ENCODE results near the gene PLEKHG4. TPM values are rescaled to one million over a fixed set of nuclear protein-coding genes. Genes with fewer than 3 reads are reported as not detected.

The PLEKHG4 gene
- 10 to 100 TPM in 2 of 3 donors, 1 to 10 TPM in 1; 8.0 to 15.4 (median 10.5) TPM for total RNA-seq
- long read RNA-seq, donor 1, partial matches to known transcripts: 4 of 7 reads
- long read RNA-seq, donor 1, other reads (novel, unspliced or antisense): 3 of 7 reads
- long read RNA-seq, donor 2: 0 reads

DNA sequence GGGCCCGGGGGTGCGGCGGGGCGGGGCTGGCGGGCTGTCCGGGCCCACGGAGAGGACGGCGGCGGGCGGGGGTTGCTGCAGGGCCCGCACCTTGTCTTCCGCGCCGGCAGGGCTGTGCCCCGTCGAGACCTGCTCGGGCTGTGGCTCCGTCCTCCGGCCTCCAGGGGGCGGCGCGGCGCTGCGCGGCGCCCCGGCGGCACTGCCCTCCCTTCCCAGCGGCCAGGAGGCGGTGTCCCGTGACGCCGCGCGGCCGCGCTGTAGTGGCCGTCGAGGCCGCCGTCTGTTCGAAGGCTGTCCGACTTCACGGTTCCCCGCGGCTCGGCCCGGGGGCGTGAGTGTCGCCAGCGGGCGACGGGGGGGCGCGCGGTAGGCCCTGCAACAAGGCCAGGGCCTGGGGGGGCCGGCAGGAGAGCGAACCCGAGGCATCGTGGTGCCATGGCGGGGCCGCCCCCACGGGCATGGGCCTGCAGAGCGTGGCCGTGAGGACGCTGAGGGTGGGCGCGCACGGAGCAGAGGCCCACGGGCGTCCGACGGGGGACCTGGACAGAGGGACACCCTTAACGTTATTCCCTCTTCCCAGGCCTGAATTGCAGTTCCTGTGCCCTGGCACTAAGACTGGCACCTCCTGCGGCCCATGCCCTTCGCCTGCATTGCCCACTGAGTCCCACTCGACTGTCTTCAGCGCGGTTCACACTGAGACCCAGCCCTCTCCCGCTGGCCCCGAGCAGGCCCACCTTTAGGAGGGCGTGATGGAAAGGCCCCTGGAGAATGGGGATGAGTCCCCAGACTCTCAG lies at the start of gene PLEKHG4:
TSS of gene PLEKHG4 (plus strand) at position 237 of the 794 bp plus-strand sequence. CDS start at position 750, 513 bp downstream.
- peak; percentile 74 for TF ChIP-seq CTCF (IDR thresholded peaks at IDR 0.05)
- intact Hi-C loops (cut with DNase I, micrococcal nuclease): no loop called here

DNA sequence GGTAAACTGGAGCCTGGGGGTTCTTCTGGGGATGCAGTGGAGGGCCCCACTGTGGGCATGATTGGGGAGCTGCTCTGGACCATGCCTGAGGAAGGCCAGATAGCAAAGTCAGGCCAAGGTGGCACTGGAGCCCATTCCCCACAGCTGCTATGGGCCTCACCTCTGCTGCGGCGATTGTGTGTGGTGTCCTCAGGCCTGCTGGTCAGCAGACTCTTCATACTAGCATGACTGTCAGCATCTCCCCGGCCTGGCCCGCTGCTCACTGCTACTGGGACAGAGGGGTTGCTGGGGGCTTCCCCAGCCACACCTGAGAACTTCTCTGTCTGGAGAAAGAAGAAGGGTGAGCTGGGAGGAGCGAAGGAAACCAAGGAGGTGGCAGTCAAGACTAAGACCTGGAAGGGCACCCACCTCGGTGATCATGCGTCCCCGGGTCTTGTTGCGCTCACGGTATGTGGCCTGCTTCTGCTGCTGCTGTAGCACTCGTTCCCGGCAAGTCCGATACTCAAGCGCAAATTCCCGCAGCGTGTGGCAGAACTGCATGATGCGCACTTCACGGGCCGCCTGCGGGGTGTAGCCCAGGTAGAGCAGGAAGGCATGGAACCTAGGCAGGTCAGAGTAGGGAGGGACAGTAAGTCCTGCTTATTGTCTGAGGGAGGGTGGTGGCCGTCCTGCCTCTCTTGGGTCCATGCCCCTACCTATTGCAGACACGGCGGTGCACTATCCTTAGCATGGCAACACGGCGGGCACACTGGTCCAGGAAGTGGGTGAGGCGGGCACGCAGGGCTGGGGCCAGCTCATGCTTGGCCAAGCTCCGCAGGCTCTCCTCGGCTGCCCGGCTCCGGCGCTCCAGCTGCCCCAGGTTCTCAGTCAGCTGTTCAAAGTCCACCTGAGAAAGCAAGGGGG lies 49.2 kb upstream of the PLEKHG4 start:
- ATAC-seq (no peak), DNase-seq (peak in 2 of 3 donors; percentile 34 to 51)
- Histone ChIP-seq H3K4me1 (ENCODE audit: low read depth) (peaks cover 8% of the 10 kb centered on the region), H3K4me3 (no peak overlapping the region), H3K9me3 (no peaks in the 10 kb centered on the region), H3K36me3 (ENCODE audit: low read depth) (peaks cover 4% of the 10 kb centered on the region)
- intact Hi-C loops (cut with DNase I, micrococcal nuclease): no loop called here
- no peak for TF ChIP-seq CTCF (IDR thresholded peaks at IDR 0.05)

More for the DNA sequence above, at the start of gene PLEKHG4:
- ATAC-seq: peak; percentile 97
- Histone ChIP-seq H3K36me3 (ENCODE audit: low read depth) (no peaks in the 10 kb centered on the region), H3K9me3 (no peaks in the 10 kb centered on the region), H3K4me1 (ENCODE audit: low read depth) (peaks cover 5% of the 10 kb centered on the region), H3K4me3 (peak within 1 kb of the TSS; percentile 67)
- DNase-seq: peak; percentile 82 to 89 (median 85)

DNA sequence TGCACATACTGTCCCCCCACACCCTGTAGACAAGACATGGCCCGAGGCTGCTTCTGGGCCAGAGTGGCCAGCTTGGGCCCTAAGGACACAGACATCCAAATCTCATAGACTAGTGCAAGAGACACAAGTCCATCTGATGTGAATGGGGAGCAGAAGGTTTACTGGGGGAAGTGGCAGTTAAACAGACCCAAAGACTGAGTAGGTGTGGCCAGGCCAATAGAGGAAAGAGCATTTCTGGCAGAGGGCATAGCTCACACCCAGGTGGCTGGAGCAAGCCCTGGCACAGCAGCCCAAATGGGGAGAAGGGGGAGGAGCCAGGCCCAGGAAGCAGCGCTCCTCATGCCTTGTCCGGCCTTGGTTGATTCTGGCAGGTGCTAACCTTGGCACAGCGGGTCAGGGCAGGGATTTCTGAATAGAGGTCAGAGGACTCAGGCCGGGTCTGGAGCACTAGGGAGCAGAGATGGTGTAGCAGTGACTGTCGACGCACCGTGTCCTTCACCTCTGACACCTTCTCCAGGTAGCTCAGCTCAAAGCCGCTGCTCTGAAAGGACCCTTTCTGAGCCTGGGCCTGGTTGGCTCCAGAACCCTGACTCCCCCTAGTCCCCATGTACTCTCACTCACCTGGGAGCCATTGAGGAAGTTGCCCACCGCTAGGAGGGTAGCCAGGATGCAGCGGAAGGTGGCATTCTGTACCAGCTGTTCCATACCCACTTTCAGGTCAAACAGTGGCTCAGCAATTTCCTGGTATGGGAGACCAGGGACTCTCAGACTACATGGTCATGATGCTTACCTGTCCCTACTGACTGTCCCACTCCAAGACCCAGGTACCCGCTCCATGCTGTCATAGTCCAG lies 48.3 kb upstream of the PLEKHG4 start:
- Histone ChIP-seq H3K36me3 (ENCODE audit: low read depth) (peaks cover 4% of the 10 kb centered on the region), H3K4me1 (ENCODE audit: low read depth) (peaks cover 8% of the 10 kb centered on the region), H3K4me3 (no peak overlapping the region), H3K9me3 (no peaks in the 10 kb centered on the region)
- ATAC-seq: no peak
- TF ChIP-seq CTCF (IDR thresholded peaks at IDR 0.05): no peak
- intact Hi-C loops (cut with DNase I, micrococcal nuclease): no loop called here
- DNase-seq: peak in 2 of 3 donors; percentile 17 to 42

GRCh38 chr16:67233596-67233995 lies 45.7 kb upstream of the PLEKHG4 start:
- H3K4me3 ChIP-seq: no peak overlapping the region
- ATAC-seq (no peak), DNase-seq (peak in 2 of 3 donors; percentile 24 to 41)
- intact Hi-C loops (cut with DNase I, micrococcal nuclease): no loop called here
- no peaks in the 10 kb centered on the region for H3K4me1 ChIP-seq (ENCODE audit: low read depth)
- peaks cover 8% of the 10 kb centered on the region for H3K36me3 ChIP-seq (ENCODE audit: low read depth)
- TF ChIP-seq CTCF (IDR thresholded peaks at IDR 0.05): no peak
- no peaks in the 10 kb centered on the region for H3K9me3 ChIP-seq

- peaks cover 8% of the 10 kb centered on the region for H3K36me3 ChIP-seq (ENCODE audit: low read depth)
- no peaks in the 10 kb centered on the region for H3K4me1 ChIP-seq (ENCODE audit: low read depth)
- no peak overlapping the region for H3K4me3 ChIP-seq
- intact Hi-C loops (cut with DNase I, micrococcal nuclease): no loop called here
- H3K9me3 ChIP-seq: no peaks in the 10 kb centered on the region
- DNase-seq (peak in 2 of 3 donors; percentile 23 to 45), ATAC-seq (no peak)
- no peak for TF ChIP-seq CTCF (IDR thresholded peaks at IDR 0.05)
These were observed 45.1 kb upstream of the PLEKHG4 start for GRCh38 chr16:67234180-67234597.
